H9 (cell line): Measurements from ENCODE around the gene NT5DC1. TPM values are rescaled to one million over a fixed set of nuclear protein-coding genes. Genes with fewer than 3 reads are reported as not detected.

Experiments
- DNase-seq: peaks from one replicate; pipeline ENCODE4 v3.0.0-alpha.2; 2017
- H2AFZ ChIP-seq: one replicate; pipeline ENCODE4 v1.6.1; 2013; ENCODE audit warnings: mild to moderate bottlenecking, low read length, control low read depth, moderate library complexity
- H2AK5ac ChIP-seq: 2 replicates; pipeline ENCODE4 v1.6.1; 2013; ENCODE audit warnings: low read length, control low read depth, mixed read lengths; ENCODE audit not compliant: insufficient read length
- H2BK120ac ChIP-seq: one replicate; pipeline ENCODE4 v1.6.1; 2013; ENCODE audit warnings: low read depth, mild to moderate bottlenecking, low read length, control low read depth, inconsistent platforms; ENCODE audit not compliant: poor library complexity, severe bottlenecking
- H2BK12ac ChIP-seq: 2 replicates; pipeline ENCODE4 v1.6.1; 2013; ENCODE audit warnings: low read length, control low read depth, mixed read lengths, low read depth; ENCODE audit not compliant: insufficient read length
- H2BK15ac ChIP-seq: 2 replicates; pipeline ENCODE4 v1.6.1; 2013; ENCODE audit warnings: low read depth, low read length, control low read depth
- H2BK20ac ChIP-seq: one replicate; pipeline ENCODE4 v1.6.1; 2013; ENCODE audit warnings: low read depth, mild to moderate bottlenecking, low read length, control low read depth, inconsistent platforms; ENCODE audit not compliant: poor library complexity, severe bottlenecking
- H2BK5ac ChIP-seq: 2 replicates; pipeline ENCODE4 v1.6.1; 2013; ENCODE audit warnings: low read length, control low read depth, mixed read lengths; ENCODE audit not compliant: insufficient read length
- H3K14ac ChIP-seq: 2 replicates; pipeline ENCODE4 v1.6.1; 2013; ENCODE audit warnings: low read length, control low read depth; ENCODE audit not compliant: insufficient read depth
- H3K18ac ChIP-seq: 2 replicates; pipeline ENCODE4 v1.6.1; 2013; ENCODE audit warnings: low read depth, mild to moderate bottlenecking, mixed read lengths, low read length, control low read depth; ENCODE audit not compliant: insufficient read length
- H3K23ac ChIP-seq: 2 replicates; pipeline ENCODE4 v1.6.1; 2013; ENCODE audit warnings: low read length, control low read depth, mixed read lengths, low read depth; ENCODE audit not compliant: insufficient read length
- H3K23me2 ChIP-seq: 2 replicates; pipeline ENCODE4 v1.6.1; 2013; ENCODE audit warnings: low read depth, mild to moderate bottlenecking, mixed read lengths, low read length, control low read depth; ENCODE audit not compliant: insufficient read length, poor library complexity, severe bottlenecking
- H3K27ac ChIP-seq: 2 replicates; pipeline ENCODE4 v1.5.1; 2013; ENCODE audit warnings: low read length, control low read depth, mixed read lengths, low read depth; ENCODE audit not compliant: insufficient read length
- H3K27me3 ChIP-seq: 2 replicates; pipeline ENCODE4 v1.6.1; 2013; ENCODE audit warnings: low read length, control low read depth, inconsistent platforms; ENCODE audit not compliant: insufficient read depth
- H3K4ac ChIP-seq: 2 replicates; pipeline ENCODE4 v1.6.1; 2013; ENCODE audit warnings: low read depth, mild to moderate bottlenecking, control low read depth, inconsistent platforms, low read length, moderate library complexity
- H3K4me1 ChIP-seq: 2 replicates; pipeline ENCODE4 v1.6.1; 2013; ENCODE audit warnings: low read length, control low read depth, inconsistent platforms; ENCODE audit not compliant: insufficient read depth
- H3K4me2 ChIP-seq: 2 replicates; pipeline ENCODE4 v1.6.1; 2013; ENCODE audit warnings: low read length, control low read depth, mixed read lengths; ENCODE audit not compliant: insufficient read length, insufficient read depth
- H3K56ac ChIP-seq: 2 replicates; pipeline ENCODE4 v1.6.1; 2013; ENCODE audit warnings: low read depth, mild to moderate bottlenecking, mixed read lengths, low read length, control low read depth; ENCODE audit not compliant: insufficient read length
- H3K79me1 ChIP-seq: 2 replicates; pipeline ENCODE4 v1.6.1; 2013; ENCODE audit warnings: low read depth, mild to moderate bottlenecking, moderate library complexity, low read length, control low read depth, inconsistent platforms; ENCODE audit not compliant: insufficient read depth, poor library complexity, severe bottlenecking
- H3K79me2 ChIP-seq: 2 replicates; pipeline ENCODE4 v1.6.1; 2013; ENCODE audit warnings: low read length, control low read depth, inconsistent platforms; ENCODE audit not compliant: insufficient read depth
- H3K9ac ChIP-seq: 2 replicates; pipeline ENCODE4 v1.6.1; 2013; ENCODE audit warnings: low read length, control low read depth, mixed read lengths; ENCODE audit not compliant: insufficient read length; ENCODE audit errors: extremely low read depth
- H3K9me3 ChIP-seq: one replicate; pipeline ENCODE4 v1.6.1; 2013; ENCODE audit warnings: low read depth, low read length, inconsistent platforms; ENCODE audit not compliant: control insufficient read depth
- H3T11ph ChIP-seq: one replicate; pipeline ENCODE4 v1.6.1; 2013; ENCODE audit warnings: mild to moderate bottlenecking, low read length, control low read depth, inconsistent platforms
- H4K20me1 ChIP-seq: one replicate; pipeline ENCODE4 v1.6.1; 2013; ENCODE audit not compliant: control insufficient read depth, insufficient read length, insufficient read depth
- H4K5ac ChIP-seq: 2 replicates; pipeline ENCODE4 v1.6.1; 2013; ENCODE audit warnings: low read depth, mild to moderate bottlenecking, mixed read lengths, low read length, control low read depth; ENCODE audit not compliant: insufficient read length
- H4K8ac ChIP-seq: replicated peaks from 2 replicates; pipeline ENCODE4 v1.6.1; 2013; ENCODE audit warnings: low read length, control low read depth, mixed read lengths, low read depth; ENCODE audit not compliant: insufficient read length
- H4K91ac ChIP-seq: 2 replicates; pipeline ENCODE4 v1.6.1; 2013; ENCODE audit warnings: low read depth, mild to moderate bottlenecking, moderate library complexity, mixed read lengths, low read length, control low read depth; ENCODE audit not compliant: insufficient read length
- H3K27ac Mint-ChIP-seq, 3 experiments: 2 replicates in 2 of 3; 3 replicates in 1 of 3; pipeline ENCODE4 v1.8.0; 2020 to 2021; ENCODE audit warnings: mixed read lengths in 3 of 3, mild to moderate bottlenecking in 1 of 3, moderate library complexity in 1 of 3
- H3K27me3 Mint-ChIP-seq: 2 replicates; pipeline ENCODE4 v1.8.0; 2021; ENCODE audit warnings: low read depth, mild to moderate bottlenecking, moderate library complexity, mixed read lengths
- H3K36me3 Mint-ChIP-seq, 3 experiments: 2 replicates in 2 of 3; 3 replicates in 1 of 3; pipeline ENCODE4 v1.8.0; 2020 to 2021; ENCODE audit warnings: low read depth in 3 of 3, mixed read lengths in 3 of 3; ENCODE audit not compliant: insufficient read depth in 1 of 3
- H3K4me1 Mint-ChIP-seq, 2 experiments: 2 replicates each; pipeline ENCODE4 v1.8.0; 2020; ENCODE audit warnings: mixed read lengths in 2 of 2
- H3K4me3 Mint-ChIP-seq, 2 experiments: 2 replicates in 1 of 2; 3 replicates in 1 of 2; pipeline ENCODE4 v1.8.0; 2020 to 2021; ENCODE audit warnings: mild to moderate bottlenecking in 2 of 2, mixed read lengths in 2 of 2, moderate library complexity in 1 of 2
- H3K9me3 Mint-ChIP-seq, 2 experiments: 2 replicates in 1 of 2; 3 replicates in 1 of 2; pipeline ENCODE4 v1.8.0; 2020; ENCODE audit warnings: mild to moderate bottlenecking in 2 of 2, mixed read lengths in 2 of 2, moderate library complexity in 1 of 2
- CTCF ChIP-seq: fragments of 200-600 bp; sonication (generic); conservative IDR thresholded peaks from 3 replicates; pipeline ENCODE4 v1.8.0; 2021; ENCODE audit warnings: antibody characterized with exemption, mild to moderate bottlenecking
- WGBS: extraction: QIAGEN DNeasy Blood & Tissue Kit; methylation state at CpG from one replicate; pipeline ENCODE4 v1.1.7; 2013; ENCODE audit warnings: missing lambda C conversion rate, low lambda C conversion rate, mixed read lengths; ENCODE audit not compliant: insufficient read length; ENCODE audit errors: extremely low coverage; 5-methylcytosine and 5-hydroxymethylcytosine counted together
- total RNA-seq: library from RNA; stranded (reverse); gene quantifications from 2 replicates; pipeline ENCODE4 v1.2.1, GENCODE V29; 2021

The NT5DC1 gene
- total RNA-seq, 1 experiment from 2014 or later, result 64.9 TPM

- Histone ChIP-seq H3K4me1 (peaks cover 7% of the 10 kb centered on the region; the same call in 1 of the 2 replicates), H3K79me1 (no peaks in the 10 kb centered on the region), H4K5ac (no peak overlapping the region), H2BK20ac (no peak overlapping the region), H4K91ac (no peak overlapping the region), H2AFZ (no peak overlapping the region), H2AK5ac (no peak overlapping the region), H3K23ac (no peak overlapping the region), H2BK12ac (no peak overlapping the region), H3K27me3 (no peaks in the 10 kb centered on the region), H3K27ac (no peak overlapping the region), H3K56ac (no peak overlapping the region), H3K4me2 (no peak overlapping the region), H4K8ac (no peak overlapping the region), H2BK120ac (no peak overlapping the region), H3K9me3 (no peaks in the 10 kb centered on the region), H2BK15ac (no peak overlapping the region), H3K14ac (no peak overlapping the region), H3K23me2 (no peaks in the 10 kb centered on the region), H3K4ac (no peak overlapping the region), H3K9ac (no peak overlapping the region), H4K20me1 (no peaks in the 10 kb centered on the region), H2BK5ac (no peak overlapping the region), H3T11ph (no peak overlapping the region), H3K79me2 (no peaks in the 10 kb centered on the region), H3K18ac (no peak overlapping the region)
- WGBS, result no CpG with 5 or more reads among the region's 1 CpG
- Mint-ChIP-seq H3K9me3 (no peaks in the 10 kb centered on the region), H3K36me3 (peaks cover 24 to 64% (median 37%) of the 10 kb centered on the region in 3 experiments; a peak in 6 of 7 replicates), H3K4me3 (no peak overlapping the region), H3K27me3 (no peaks in the 10 kb centered on the region), H3K4me1 (peaks cover 54 to 57% of the 10 kb centered on the region in 2 experiments), H3K27ac (peak overlapping the region; percentile 10 to 80 (median 12); a peak in 6 of 7 replicates)
- DNase-seq, result no peak
- no peak for TF ChIP-seq CTCF
Observed at GRCh38 chr6:116108836-116109235, 8.2 kb downstream of the NT5DC1 start.
